ENCODE results near the gene MOSPD3.
A peak's percentile ranks its signal among the peaks of the same experiment; 100 is the strongest.
"Not testable (repeated sequence)": the region's sequence is repeated elsewhere in the genome, so short reads cannot be mapped to it uniquely, and the experiment has no call there.

MOSPD3 gene

GRCh38 chr7:100649826-100650565, 37.7 kb downstream of the MOSPD3 start:
- intact Hi-C loops (cut with DNase I) = no loop called here
- peak in 3 of 10 donors; percentile 41 to 80 (median 66) for DNase-seq

DNA sequence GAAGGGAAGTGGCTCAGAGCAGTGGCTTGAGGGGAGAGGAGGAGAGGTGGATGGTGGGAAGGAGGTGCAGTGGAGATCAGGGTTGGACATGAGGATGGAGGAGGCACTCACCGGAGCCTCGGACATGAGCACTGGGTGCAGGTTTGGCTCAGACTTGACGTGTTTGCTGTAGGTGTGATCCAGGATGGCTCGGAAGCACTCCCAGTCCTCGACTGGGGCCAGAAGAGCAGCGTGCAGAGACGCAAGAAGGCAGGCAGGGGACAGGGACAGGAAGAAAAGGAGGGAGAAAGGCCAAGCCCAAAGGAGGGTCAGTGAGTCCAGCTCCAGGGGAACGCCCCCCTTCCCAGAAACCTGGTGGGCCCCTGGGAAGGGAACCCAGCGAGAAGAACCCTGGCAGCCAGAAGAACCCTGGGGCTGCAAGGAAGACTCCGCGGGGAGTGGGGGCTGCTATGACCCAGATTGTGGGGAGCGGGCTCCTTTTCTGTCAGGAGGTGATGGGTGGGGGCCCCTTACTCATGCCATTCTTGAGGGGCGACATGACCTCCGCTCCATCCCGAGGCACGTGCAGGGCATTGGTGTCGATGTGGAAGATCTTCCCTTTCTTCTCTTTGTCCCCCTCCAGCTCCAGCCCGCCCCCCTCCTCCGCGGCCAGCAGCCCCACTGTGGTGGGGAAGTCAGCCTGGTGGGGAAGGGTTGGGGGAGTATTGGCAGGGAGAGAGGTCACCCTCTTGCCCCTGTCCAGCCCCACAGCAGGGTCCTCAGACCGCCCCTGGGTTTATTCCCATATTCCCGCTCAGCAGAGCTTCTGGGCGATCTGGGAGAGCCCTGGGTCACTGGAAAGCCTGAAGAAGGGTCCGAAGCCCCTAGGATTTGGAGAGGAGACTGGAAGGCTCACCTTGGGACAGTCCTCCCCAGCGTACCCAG, 42.8 kb downstream of the MOSPD3 start:
- DNase-seq = peak in 3 of 10 donors; percentile 27 to 79 (median 69)
- intact Hi-C loops (cut with DNase I) = no loop called here

GRCh38 chr7:100655908-100656674, 43.8 kb downstream of the MOSPD3 start, which contains the start of gene ACTL6B:
TSS of gene ACTL6B (minus strand) at chr7:100656448. CDS start at chr7:100656354, 94 bp downstream.
- DNase-seq = peak; percentile 53 to 98 (median 88)
- intact Hi-C loops (cut with DNase I) = loop anchor here (2.0 kb wide), 1 partner anchor 15 kb away; no protein-coding TSS in a partner anchor

- peak in 2 of 10 donors; percentile 34 to 38 for DNase-seq
- intact Hi-C loops (cut with DNase I) = not testable (repeated sequence)
Observed at GRCh38 chr7:100662194-100662776, 49.9 kb downstream of the MOSPD3 start.

Measured in posterior cingulate gyrus (tissue), 11 donors.